Ascending aorta (tissue), 2 donors: ENCODE data around the gene INCENP. TPM values are rescaled to one million over a fixed set of nuclear protein-coding genes. Genes with fewer than 3 reads are reported as not detected.

ENCODE experiments used
- DNase-seq, 2 donors: peaks; one replicate each; pipeline ENCODE4 v3.0.0-alpha.2; 2019; ENCODE audit warnings: low spot score in 2 of 2
- H3K27ac ChIP-seq, 2 donors: fragments of 200-600 bp; sonication (generic); one replicate each; pipeline ENCODE4 v1.5.1; 2016 to 2017; ENCODE audit warnings: mild to moderate bottlenecking in 1 of 2
- H3K27me3 ChIP-seq: fragments of 200-600 bp; sonication (generic); one replicate; pipeline ENCODE4 v1.5.1; 2017
- H3K36me3 ChIP-seq, 2 donors: fragments of 200-600 bp; sonication (generic); one replicate each; pipeline ENCODE4 v1.5.1; 2016
- H3K4me1 ChIP-seq, 2 donors: fragments of 200-600 bp; sonication (generic); one replicate each; pipeline ENCODE4 v1.5.1; 2016 to 2017; ENCODE audit warnings: mild to moderate bottlenecking in 1 of 2
- H3K4me3 ChIP-seq, 2 donors: fragments of 200-600 bp; sonication (generic); one replicate each; pipeline ENCODE4 v1.5.1; 2016 to 2017; ENCODE audit warnings: mild to moderate bottlenecking in 1 of 2
- H3K9me3 ChIP-seq, 2 donors: fragments of 200-600 bp; sonication (generic); one replicate each; pipeline ENCODE4 v1.5.1; 2016
- intact Hi-C: fragments of 100-400 bp; cut with DNase I; formaldehyde crosslinking; loops from one replicate; pipeline ENCODE4 v1.15.1; 2023
- total RNA-seq: library from RNA; depleted of rRNA; stranded (reverse); fragments of >200 nt; gene quantifications from one replicate; pipeline ENCODE4 v1.1.0, GENCODE V29; 2016
- TF ChIP-seq, protein P1 (sequence below), 3 experiments: fragments of 200-600 bp in 2 of 3; fragments of 450-650 bp in 1 of 3; sonication (generic) in 2 of 3; IDR thresholded peaks; one replicate each; pipeline ENCODE4 v1.5.1; 2016 to 2019; ENCODE audit warnings: antibody characterized with exemption in 3 of 3, mild to moderate bottlenecking in 1 of 3, moderate library complexity in 1 of 3

INCENP gene
- total RNA-seq, 1 donor from 2014 or later = 55.5 TPM

DNA sequence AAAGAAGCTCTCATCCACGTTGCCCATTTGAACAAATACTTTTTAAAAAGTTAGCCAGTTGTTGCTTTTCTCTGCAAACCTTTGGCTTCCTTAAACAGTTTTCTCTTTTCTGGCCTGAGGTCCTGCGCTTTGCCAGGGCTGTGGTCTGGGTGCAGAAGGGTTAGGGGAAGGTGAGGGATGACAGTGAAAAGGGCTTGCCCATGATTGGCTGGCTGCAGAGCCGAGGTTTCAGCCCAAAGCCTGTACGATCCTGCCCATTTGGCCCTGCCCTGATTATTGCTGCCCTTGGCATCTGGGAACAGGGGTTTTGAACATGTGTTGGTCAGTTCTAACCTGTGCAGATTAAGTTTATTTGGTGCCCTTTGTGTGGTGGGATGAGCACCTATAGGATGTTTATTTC is 1.5 kb downstream of the INCENP start:
- Histone ChIP-seq H3K4me1 (peaks cover 4 to 13% of the 10 kb centered on the region in 2 donors), H3K27ac (no peak overlapping the region), H3K9me3 (no peaks in the 10 kb centered on the region), H3K4me3 (peak overlapping the region; percentile 65 to 97), H3K27me3 (no peaks in the 10 kb centered on the region), H3K36me3 (peaks cover 7 to 21% of the 10 kb centered on the region in 2 donors)
- TF ChIP-seq, protein P1, sequence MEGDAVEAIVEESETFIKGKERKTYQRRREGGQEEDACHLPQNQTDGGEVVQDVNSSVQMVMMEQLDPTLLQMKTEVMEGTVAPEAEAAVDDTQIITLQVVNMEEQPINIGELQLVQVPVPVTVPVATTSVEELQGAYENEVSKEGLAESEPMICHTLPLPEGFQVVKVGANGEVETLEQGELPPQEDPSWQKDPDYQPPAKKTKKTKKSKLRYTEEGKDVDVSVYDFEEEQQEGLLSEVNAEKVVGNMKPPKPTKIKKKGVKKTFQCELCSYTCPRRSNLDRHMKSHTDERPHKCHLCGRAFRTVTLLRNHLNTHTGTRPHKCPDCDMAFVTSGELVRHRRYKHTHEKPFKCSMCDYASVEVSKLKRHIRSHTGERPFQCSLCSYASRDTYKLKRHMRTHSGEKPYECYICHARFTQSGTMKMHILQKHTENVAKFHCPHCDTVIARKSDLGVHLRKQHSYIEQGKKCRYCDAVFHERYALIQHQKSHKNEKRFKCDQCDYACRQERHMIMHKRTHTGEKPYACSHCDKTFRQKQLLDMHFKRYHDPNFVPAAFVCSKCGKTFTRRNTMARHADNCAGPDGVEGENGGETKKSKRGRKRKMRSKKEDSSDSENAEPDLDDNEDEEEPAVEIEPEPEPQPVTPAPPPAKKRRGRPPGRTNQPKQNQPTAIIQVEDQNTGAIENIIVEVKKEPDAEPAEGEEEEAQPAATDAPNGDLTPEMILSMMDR (IDR thresholded peaks at IDR 0.05) = no peak
- intact Hi-C loops = no loop called here
- DNase-seq = no peak

DNA sequence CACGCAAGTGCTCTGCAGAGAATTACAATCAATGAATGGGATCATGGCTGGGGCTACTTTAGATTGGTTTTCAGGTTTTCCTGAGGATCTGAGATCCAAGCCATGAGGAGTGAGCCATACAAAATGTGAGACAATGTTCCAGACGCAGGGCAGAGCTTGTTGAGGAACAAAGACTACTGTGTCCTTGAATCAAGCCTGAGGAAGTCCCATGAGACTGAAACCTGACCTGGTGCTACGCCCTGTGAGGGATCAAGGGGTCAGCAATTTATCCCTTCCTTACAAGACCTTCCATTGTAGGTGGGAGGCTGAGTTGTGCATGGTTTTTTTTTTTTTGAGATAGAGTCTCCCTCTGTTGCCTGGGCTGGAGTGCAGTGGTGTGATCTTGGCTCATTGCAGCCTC is 2.1 kb downstream of the INCENP start:
- Histone ChIP-seq H3K4me3 (no peak overlapping the region), H3K27me3 (no peaks in the 10 kb centered on the region), H3K4me1 (peaks cover 4 to 13% of the 10 kb centered on the region in 2 donors), H3K9me3 (no peaks in the 10 kb centered on the region), H3K36me3 (peaks cover 13 to 27% of the 10 kb centered on the region in 2 donors), H3K27ac (no peak overlapping the region)
- TF ChIP-seq, protein P1 (IDR thresholded peaks at IDR 0.05) = no peak
- intact Hi-C loops = no loop called here
- no peak for DNase-seq

DNA sequence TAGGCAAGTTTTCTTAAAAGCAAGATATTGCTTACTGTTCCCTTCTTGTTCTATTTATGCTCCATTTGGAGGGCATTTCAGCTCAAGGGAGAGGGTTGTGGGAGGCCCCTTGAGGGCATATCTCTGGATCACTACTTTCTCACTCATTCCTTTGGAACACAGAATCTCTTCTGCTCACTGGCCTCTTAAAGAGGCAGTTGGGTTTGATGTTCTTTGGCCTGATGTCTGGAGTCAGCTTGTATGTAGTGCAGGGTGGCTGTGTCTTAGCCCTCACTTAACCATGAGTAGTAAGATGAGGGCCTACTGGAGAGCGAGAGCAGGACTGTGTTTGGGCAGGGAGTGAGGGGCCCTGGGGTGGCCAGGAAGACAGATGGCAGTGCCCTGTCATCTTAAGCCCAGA is 3.6 kb downstream of the INCENP start:
- DNase-seq = no peak
- Histone ChIP-seq H3K27ac (no peak overlapping the region), H3K4me3 (no peak overlapping the region), H3K36me3 (peaks cover 25 to 31% of the 10 kb centered on the region in 2 donors), H3K4me1 (peaks cover 4 to 13% of the 10 kb centered on the region in 2 donors), H3K9me3 (no peaks in the 10 kb centered on the region), H3K27me3 (no peaks in the 10 kb centered on the region)
- intact Hi-C loops = no loop called here
- TF ChIP-seq, protein P1 (IDR thresholded peaks at IDR 0.05) = no peak

DNA sequence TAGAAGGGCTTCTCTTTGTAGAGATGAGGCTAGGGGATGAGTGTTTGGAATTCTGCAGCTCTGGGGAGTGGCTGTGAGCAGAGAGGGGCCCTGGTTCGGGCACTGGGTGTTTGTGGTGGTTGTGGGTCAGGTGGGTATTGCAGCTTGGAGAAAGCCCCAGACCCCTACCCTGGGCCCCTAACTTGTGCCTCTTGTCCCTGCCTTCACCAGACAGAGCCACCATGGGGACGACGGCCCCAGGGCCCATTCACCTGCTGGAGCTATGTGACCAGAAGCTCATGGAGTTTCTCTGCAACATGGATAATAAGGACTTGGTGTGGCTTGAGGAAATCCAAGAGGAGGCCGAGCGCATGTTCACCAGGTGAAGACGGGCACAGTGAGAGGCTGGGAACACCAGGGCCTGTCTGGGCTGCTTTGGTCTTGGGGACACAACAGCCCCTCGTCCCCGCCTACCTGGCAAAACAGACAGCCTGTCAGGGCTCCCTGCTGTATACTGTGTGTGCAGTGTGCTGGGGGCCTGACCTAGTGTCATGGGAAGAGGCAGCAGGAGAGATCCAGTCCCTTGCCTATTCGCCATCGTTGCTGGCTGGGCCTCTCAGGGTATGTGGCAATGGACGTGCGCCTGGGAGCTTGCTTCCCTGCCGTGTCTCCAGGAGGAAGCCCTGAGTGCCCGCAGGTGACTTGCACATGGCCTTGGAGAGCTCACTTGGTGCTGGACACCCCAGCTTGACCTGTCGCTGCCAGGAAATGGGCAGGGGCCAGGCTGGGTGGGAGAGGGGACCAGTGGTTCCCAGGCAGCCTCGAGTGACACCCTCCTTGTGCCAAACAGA is 4.3 kb downstream of the INCENP start:
- Histone ChIP-seq H3K36me3 (peaks cover 25 to 31% of the 10 kb centered on the region in 2 donors), H3K4me1 (peaks cover 4 to 12% of the 10 kb centered on the region in 2 donors), H3K9me3 (no peaks in the 10 kb centered on the region), H3K4me3 (no peak overlapping the region), H3K27ac (no peak overlapping the region), H3K27me3 (no peaks in the 10 kb centered on the region)
- intact Hi-C loops = no loop called here
- TF ChIP-seq, protein P1 (IDR thresholded peaks at IDR 0.05) = no peak
- DNase-seq = no peak

DNA sequence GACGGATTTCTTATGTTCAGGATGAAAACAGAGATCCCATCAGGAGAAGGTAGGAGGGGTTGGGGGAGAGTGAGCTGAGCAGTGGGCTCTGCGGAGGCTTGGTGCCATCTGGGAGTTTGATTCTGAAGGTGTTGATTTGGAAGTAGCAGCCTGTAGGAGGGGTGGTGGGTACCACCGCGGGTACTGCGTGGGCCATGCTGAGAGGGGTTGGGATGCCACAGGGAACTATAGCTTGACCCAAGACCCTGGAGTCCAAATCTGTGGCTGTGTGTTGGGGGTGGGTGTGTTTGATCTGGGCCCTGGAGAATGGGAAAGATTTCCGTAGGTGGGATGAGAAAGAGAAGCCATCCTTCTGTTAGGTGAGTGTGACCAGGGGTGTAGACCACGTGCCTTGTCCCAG is 5.0 kb downstream of the INCENP start:
- intact Hi-C loops = no loop called here
- peaks cover 4 to 9% of the 10 kb centered on the region in 2 donors for H3K4me1 ChIP-seq
- peaks cover 25 to 31% of the 10 kb centered on the region in 2 donors for H3K36me3 ChIP-seq

More for the DNA sequence above, 5.0 kb downstream of the INCENP start:
- Histone ChIP-seq H3K27ac (no peak overlapping the region), H3K4me3 (no peak overlapping the region), H3K27me3 (no peaks in the 10 kb centered on the region), H3K9me3 (no peaks in the 10 kb centered on the region)
- TF ChIP-seq, protein P1 (IDR thresholded peaks at IDR 0.05) = no peak
- no peak for DNase-seq
